GM12878 (cell line): ENCODE results near the gene CAPZB.

Experiments used
- CTCF ChIP-seq, 3 experiments: IDR thresholded peaks in 2 of 3; conservative IDR thresholded peaks in 1 of 3; 2 replicates each; pipeline ENCODE4 v1.5.1; 2011; ENCODE audit warnings: low read depth in 3 of 3, low read length in 3 of 3, mild to moderate bottlenecking in 3 of 3, control low read depth in 2 of 3, moderate library complexity in 2 of 3, inconsistent platforms in 1 of 3, mixed read lengths in 1 of 3; ENCODE audit not compliant: control insufficient read depth in 2 of 3, insufficient read depth in 1 of 3; ENCODE audit errors: extremely low read depth in 1 of 3
- POLR2A ChIP-seq: IDR thresholded peaks from 2 replicates; pipeline ENCODE4 v1.6.1; 2011; ENCODE audit warnings: low read depth, mild to moderate bottlenecking, low read length
- POLR2AphosphoS5 ChIP-seq: IDR thresholded peaks from 2 replicates; pipeline ENCODE4 v1.6.1; 2011; ENCODE audit warnings: mild to moderate bottlenecking, low read length, inconsistent platforms

GRCh38 chr1:19465650-19466049 lies 19.7 kb downstream of the CAPZB start:
- TF ChIP-seq POLR2AphosphoS5, result no peak
- no peak for TF ChIP-seq CTCF (IDR thresholded peaks at IDR 0.05 in 2 of 3, conservative IDR thresholded peaks at IDR 0.05 in 1 of 3; ENCODE audit: control insufficient read depth in 2 of 3, extremely low read depth in 1 of 3, insufficient read depth in 1 of 3, low read depth in 3 of 3, low read length in 3 of 3)
- no peak for TF ChIP-seq POLR2A
